ENCODE measurements around the gene RUVBL2.
"Not testable (repeated sequence)": the region's sequence is repeated elsewhere in the genome, so short reads cannot be mapped to it uniquely, and the experiment has no call there.

Gene RUVBL2

GRCh38 chr19:49018388-49019241, 24.9 kb downstream of the RUVBL2 start:
- DNase-seq, result peak in 1 of 2 experiments; percentile 11

GRCh38 chr19:49019242-49019932, 25.7 kb downstream of the RUVBL2 start:
- peak; percentile 38 to 57 for DNase-seq

- no peak for DNase-seq
Observed at GRCh38 chr19:49020342-49020741, 26.7 kb downstream of the RUVBL2 start.

- no peak for DNase-seq
Observed at GRCh38 chr19:49020931-49021895, 27.5 kb downstream of the RUVBL2 start.

GRCh38 chr19:49022116-49022515, 28.4 kb downstream of the RUVBL2 start:
- no peak for DNase-seq

- not testable (repeated sequence) for DNase-seq
Observed at GRCh38 chr19:49024233-49024632, 30.5 kb downstream of the RUVBL2 start, which contains the start of gene CGB3. TSS of gene CGB3 (minus strand) at chr19:49024333. CDS start at chr19:49023971, 362 bp downstream.

GRCh38 chr19:49025088-49025487, 31.4 kb downstream of the RUVBL2 start:
- not testable (repeated sequence) for DNase-seq

- not testable (repeated sequence) for DNase-seq
Observed at GRCh38 chr19:49025599-49025998, 31.9 kb downstream of the RUVBL2 start.

- DNase-seq, result not testable (repeated sequence)
Observed at GRCh38 chr19:49028686-49029085, 35.0 kb downstream of the RUVBL2 start.

- DNase-seq, result not testable (repeated sequence)
Observed at GRCh38 chr19:49029749-49030148, 36.1 kb downstream of the RUVBL2 start.

- DNase-seq, result not testable (repeated sequence)
Observed at GRCh38 chr19:49030323-49030722, 36.6 kb downstream of the RUVBL2 start.

GRCh38 chr19:49031642-49032301, 38.1 kb downstream of the RUVBL2 start, which contains the start of gene CGB2:
TSS of gene CGB2 (plus strand) at chr19:49031890. CDS start at chr19:49032096, 206 bp downstream.
- DNase-seq, result not testable (repeated sequence)

GRCh38 chr19:49036815-49037214, 43.1 kb downstream of the RUVBL2 start, which contains the start of gene CGB1:
TSS of gene CGB1 (minus strand) at chr19:49036895. CDS start at chr19:49036711, 184 bp downstream.
- DNase-seq, result not testable (repeated sequence)

- not testable (repeated sequence) for DNase-seq
Observed at GRCh38 chr19:49038111-49038510, 44.4 kb downstream of the RUVBL2 start.

GRCh38 chr19:49038557-49039276, 45.0 kb downstream of the RUVBL2 start:
- peak in 1 of 2 experiments; percentile 64 for DNase-seq

GRCh38 chr19:49039736-49040135, 46.0 kb downstream of the RUVBL2 start:
- DNase-seq, result not testable (repeated sequence)

- DNase-seq, result no peak
Observed at GRCh38 chr19:49042177-49042576, 48.5 kb downstream of the RUVBL2 start.

GRCh38 chr19:49042666-49043065, 49.0 kb downstream of the RUVBL2 start:
- DNase-seq, result not testable (repeated sequence)

GRCh38 chr19:49043548-49043947, 49.9 kb downstream of the RUVBL2 start, which contains the start of gene CGB5:
TSS of gene CGB5 (plus strand) at chr19:49043848. CDS start at chr19:49044210, 362 bp downstream.
- not testable (repeated sequence) for DNase-seq

GRCh38 chr19:49049011-49049410, 55.3 kb downstream of the RUVBL2 start, which contains the start of gene CGB8:
TSS of gene CGB8 (minus strand) at chr19:49049111. CDS start at chr19:49048739, 372 bp downstream.
- DNase-seq, result not testable (repeated sequence)

GRCh38 chr19:49049834-49050233, 56.1 kb downstream of the RUVBL2 start:
- DNase-seq, result not testable (repeated sequence)
